ENCODE measurements around the gene RALGDS. TPM values are rescaled to one million over a fixed set of nuclear protein-coding genes. Genes with fewer than 3 reads are reported as not detected.
"Not testable (repeated sequence)": the region's sequence is repeated elsewhere in the genome, so short reads cannot be mapped to it uniquely, and the experiment has no call there.

Gene RALGDS
- total RNA-seq, 2 experiments from 2014 or later = 85.7 to 102 TPM

DNA sequence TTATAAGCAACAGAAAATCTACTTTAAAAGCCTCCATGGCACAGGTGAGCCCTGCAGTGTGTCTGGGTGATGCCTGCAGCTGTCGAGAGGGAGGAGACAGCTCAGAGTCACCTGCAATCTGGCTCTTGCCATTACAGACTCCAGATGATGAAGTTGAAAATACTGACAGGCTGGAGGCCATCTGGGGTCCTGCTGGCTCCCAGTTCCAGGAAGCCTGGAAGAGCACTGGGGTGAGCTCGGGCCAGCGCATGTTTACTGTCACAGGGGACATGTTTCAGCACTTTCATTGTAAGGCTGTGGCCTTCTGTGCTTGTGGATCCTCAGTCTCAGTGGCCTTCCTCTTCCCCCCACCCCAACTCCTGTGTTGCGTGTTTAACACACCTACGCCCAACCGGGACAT is 30.9 kb downstream of the RALGDS start:
- Mint-ChIP-seq H3K9me3 (ENCODE audit: insufficient read depth) (peaks cover 3% of the 10 kb centered on the region), H3K27me3 (ENCODE audit: low read depth) (no peaks in the 10 kb centered on the region), H3K4me3 (no peak overlapping the region), H3K27ac (no peak overlapping the region), H3K4me1 (ENCODE audit: low read depth) (peaks cover 2% of the 10 kb centered on the region), H3K36me3 (ENCODE audit: low read depth) (peaks cover 3% of the 10 kb centered on the region)
- ChIA-PET CTCF (interaction anchor here (1.5 kb wide), 1 partner anchor 54 kb away, joined by 4 read pairs; no protein-coding TSS in a partner anchor), POLR2A (no interaction called here)
- DNase-seq = no peak
- no peak for ATAC-seq

DNA sequence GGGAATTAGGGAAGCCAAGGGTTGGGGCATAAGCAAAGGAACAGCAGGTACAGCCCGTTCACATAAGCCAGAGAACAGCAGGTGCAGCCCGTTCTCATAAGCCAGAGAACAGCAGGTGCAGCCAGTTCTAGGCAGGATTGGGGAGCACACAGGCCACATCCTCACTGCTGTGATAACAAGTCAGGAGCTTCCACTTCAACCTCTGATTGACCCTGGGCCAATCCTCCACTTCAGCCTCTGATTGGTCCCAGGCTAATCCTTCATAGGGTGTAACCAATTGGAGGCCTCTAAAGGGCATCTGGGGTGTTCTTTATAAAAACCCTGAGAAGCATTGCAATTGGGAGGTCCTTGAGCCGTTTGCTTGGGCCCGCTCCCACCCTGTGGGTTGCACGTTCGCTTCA is 31.8 kb downstream of the RALGDS start:
- no peak for DNase-seq
- CTCF ChIA-PET = interaction anchor here (1.5 kb wide), 1 partner anchor 55 kb away, joined by 4 read pairs; no protein-coding TSS in a partner anchor

DNA sequence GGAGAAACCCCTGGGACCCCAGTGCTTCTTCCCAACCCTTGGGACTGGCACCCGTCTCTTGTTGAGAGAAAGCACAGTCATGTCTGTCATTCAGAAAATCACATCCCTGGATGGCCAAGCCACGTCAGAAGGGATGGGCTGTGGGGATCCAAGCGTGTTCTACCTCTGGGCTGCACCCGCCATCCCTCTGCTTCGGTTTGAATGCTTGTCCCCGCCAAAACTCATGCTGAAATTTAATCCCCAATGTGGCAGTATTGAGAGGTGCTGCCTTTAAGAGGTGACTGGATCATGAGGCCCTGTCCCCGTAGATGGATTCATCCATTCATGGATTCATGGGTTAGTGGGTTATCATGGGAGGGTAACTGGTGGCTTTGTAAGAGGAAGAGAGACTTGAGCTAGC is 32.3 kb downstream of the RALGDS start:
- Mint-ChIP-seq H3K4me3 (no peak overlapping the region), H3K27ac (no peak overlapping the region), H3K27me3 (ENCODE audit: low read depth) (no peaks in the 10 kb centered on the region), H3K4me1 (ENCODE audit: low read depth) (peaks cover 2% of the 10 kb centered on the region), H3K36me3 (ENCODE audit: low read depth) (no peaks in the 10 kb centered on the region), H3K9me3 (ENCODE audit: insufficient read depth) (no peaks in the 10 kb centered on the region)
- ATAC-seq = no peak
- ChIA-PET CTCF (no interaction called here), POLR2A (no interaction called here)
- DNase-seq = no peak

More for the DNA sequence above, 31.8 kb downstream of the RALGDS start:
- Mint-ChIP-seq H3K4me3 (no peak overlapping the region), H3K36me3 (ENCODE audit: low read depth) (no peaks in the 10 kb centered on the region), H3K4me1 (ENCODE audit: low read depth) (peaks cover 2% of the 10 kb centered on the region), H3K27me3 (ENCODE audit: low read depth) (no peaks in the 10 kb centered on the region), H3K27ac (no peak overlapping the region), H3K9me3 (ENCODE audit: insufficient read depth) (no peaks in the 10 kb centered on the region)
- POLR2A ChIA-PET = no interaction called here
- peak; percentile 55 for ATAC-seq

DNA sequence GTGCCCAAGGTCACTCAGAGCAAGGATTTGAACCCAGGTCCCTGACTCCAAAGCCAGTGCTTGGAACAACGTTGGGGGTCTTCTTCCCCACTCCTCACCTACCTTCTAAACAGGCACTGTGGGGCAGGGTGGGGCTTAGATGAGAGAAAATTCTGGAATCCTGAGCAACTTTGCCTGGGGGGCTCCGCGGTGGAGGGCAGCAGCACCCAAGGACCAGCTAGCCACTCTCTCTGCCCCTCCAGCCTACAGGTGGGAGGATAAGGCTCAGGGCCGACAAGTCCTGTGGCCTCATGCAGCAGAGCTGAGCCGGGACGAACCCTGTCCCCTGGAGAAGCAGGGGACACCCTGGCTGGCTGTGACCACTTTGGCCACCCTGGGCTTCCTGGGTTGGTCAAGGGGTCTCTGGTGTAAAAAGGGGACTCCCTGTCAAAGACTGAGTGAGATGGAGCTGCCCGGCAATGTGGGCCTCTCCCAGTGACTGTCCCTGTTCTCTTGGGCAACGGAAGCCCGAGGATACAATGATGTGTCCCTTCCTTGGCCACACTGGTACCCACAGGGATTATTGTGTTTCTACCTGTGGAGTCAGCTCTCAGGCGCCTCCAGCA is 32.8 kb downstream of the RALGDS start:
- CTCF ChIA-PET = no interaction called here

DNA sequence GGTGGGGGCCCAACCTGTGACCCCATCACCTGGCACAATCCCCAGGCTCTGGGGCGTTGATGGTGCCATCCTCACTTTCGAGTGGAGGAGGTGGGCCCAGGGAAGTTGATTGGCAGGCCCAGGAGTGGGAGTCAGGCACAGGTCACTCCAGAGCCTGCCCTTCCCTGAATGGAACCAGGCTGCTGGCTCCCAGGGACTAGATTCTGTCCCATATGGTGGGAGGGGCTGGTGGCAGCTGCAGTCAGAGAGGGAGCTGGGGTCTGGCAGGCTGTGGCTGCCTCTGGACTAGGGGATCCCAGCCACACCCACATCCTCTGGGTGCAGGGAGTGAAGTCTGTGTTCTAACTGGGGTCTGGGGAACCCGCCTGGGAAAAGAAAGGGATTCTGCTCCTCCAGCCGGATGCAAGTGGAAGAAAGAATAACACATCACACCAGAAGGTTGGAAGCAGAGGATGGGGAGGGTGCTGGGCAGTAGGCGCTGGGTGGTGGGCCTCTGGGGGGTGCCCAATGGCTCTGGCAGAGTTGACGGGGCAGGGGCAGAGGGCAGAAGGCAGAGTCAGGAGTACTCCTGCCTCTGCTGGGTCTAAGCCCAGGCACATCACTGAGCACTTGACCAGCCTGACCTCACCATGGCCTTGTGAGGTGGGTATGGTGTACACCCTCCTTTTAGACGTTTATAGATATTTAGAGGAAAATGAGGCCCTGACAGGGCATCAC is 33.5 kb downstream of the RALGDS start:
- H3K27me3 Mint-ChIP-seq (ENCODE audit: low read depth) = no peaks in the 10 kb centered on the region
- no peak for ATAC-seq
- H3K9me3 Mint-ChIP-seq (ENCODE audit: insufficient read depth) = no peaks in the 10 kb centered on the region
- no peak overlapping the region for H3K27ac Mint-ChIP-seq
- CTCF ChIA-PET = no interaction called here
- no peak for DNase-seq
- peaks cover 2% of the 10 kb centered on the region for H3K4me1 Mint-ChIP-seq (ENCODE audit: low read depth)
- POLR2A ChIA-PET = no interaction called here
- H3K4me3 Mint-ChIP-seq = no peak overlapping the region
- H3K36me3 Mint-ChIP-seq (ENCODE audit: low read depth) = no peaks in the 10 kb centered on the region

More for the DNA sequence above, 32.8 kb downstream of the RALGDS start:
- no peak for ATAC-seq
- POLR2A ChIA-PET = no interaction called here
- Mint-ChIP-seq H3K27me3 (ENCODE audit: low read depth) (no peaks in the 10 kb centered on the region), H3K9me3 (ENCODE audit: insufficient read depth) (no peaks in the 10 kb centered on the region), H3K4me3 (no peak overlapping the region), H3K36me3 (ENCODE audit: low read depth) (no peaks in the 10 kb centered on the region), H3K4me1 (ENCODE audit: low read depth) (peaks cover 2% of the 10 kb centered on the region), H3K27ac (no peak overlapping the region)
- no peak for DNase-seq

DNA sequence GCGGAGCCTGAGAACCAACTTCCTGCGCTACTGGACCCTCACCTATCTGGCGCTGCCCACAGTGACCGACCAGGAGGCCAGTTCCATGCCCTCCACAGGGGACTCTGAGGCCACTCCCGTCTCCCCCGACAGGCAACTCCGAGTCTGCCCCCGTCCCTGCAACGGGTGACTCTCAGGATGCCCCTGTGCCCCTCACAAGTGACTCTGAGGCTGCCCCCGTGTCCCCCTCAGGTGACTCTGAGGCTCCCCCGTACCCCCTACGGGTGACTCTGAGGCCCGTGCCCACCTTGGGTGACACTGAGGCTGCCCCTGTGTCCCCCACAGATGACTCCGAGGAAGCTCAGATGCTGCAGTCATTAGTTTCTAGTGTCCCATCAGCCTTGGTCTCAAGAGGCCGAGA is 34.1 kb downstream of the RALGDS start:
- ATAC-seq = no peak
- ChIA-PET POLR2A (no interaction called here), CTCF (no interaction called here)
- Mint-ChIP-seq H3K9me3 (ENCODE audit: insufficient read depth) (no peaks in the 10 kb centered on the region), H3K4me3 (no peak overlapping the region), H3K27me3 (ENCODE audit: low read depth) (no peaks in the 10 kb centered on the region), H3K27ac (no peak overlapping the region), H3K36me3 (ENCODE audit: low read depth) (no peaks in the 10 kb centered on the region), H3K4me1 (ENCODE audit: low read depth) (peaks cover 2% of the 10 kb centered on the region)
- no peak for DNase-seq

DNA sequence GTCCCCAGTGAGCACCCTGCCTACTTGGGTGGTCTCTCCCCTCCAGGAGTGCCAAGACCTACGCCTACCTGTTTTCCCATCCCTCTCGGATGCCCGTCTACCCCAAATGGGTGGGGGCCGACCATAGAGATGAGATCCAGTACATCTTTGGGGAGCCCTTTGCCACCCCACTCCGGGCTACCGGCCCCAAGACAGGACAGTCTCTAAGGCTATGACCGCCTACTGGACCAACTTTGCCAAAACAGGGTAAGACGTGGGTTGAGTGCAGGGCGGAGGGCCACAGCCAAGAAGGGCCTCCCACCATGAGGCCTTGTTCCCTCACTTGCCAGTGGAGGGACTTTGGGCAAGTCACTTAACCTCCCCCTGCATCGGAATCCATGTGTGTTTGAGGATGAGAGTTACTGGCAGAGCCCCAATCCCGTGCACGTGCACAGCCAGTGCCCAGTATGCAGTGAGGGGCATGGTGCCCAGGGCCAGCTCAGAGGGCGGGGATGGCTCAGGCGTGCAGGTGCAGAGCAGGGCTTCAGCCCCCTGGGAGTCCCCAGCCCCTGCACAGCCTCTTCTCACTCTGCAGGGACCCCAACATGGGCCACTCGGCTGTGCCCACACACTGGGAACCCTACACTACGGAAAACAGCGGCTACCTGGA is 34.7 kb downstream of the RALGDS start:
- H3K27ac Mint-ChIP-seq; H3K4me1 Mint-ChIP-seq (ENCODE audit: low read depth); H3K4me3 Mint-ChIP-seq; CTCF ChIA-PET; H3K27me3 Mint-ChIP-seq (ENCODE audit: low read depth); ATAC-seq; H3K9me3 Mint-ChIP-seq (ENCODE audit: insufficient read depth); POLR2A ChIA-PET; DNase-seq; H3K36me3 Mint-ChIP-seq (ENCODE audit: low read depth): not testable (repeated sequence)

DNA sequence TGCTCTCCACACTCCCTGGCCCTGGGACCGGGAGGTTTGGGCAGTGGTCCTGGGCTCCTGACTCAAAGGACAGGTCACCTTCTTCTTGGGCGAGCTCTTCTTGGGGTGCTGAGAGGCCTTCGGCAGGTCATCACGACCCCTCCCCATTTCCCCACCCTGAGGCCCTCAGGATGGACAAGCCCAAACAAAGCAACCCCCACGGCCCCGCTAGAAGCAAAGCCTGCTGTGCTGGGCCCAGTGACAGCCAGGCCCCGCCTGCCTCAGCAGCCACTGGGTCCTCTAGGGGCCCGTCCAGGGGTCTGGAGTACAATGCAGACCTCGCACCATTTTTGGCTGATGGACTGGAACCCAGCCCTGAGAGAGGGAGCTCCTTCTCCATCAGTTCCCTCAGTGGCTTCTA is 37.4 kb downstream of the RALGDS start:
- H3K4me1 Mint-ChIP-seq (ENCODE audit: low read depth); H3K36me3 Mint-ChIP-seq (ENCODE audit: low read depth); H3K27ac Mint-ChIP-seq; ATAC-seq; H3K4me3 Mint-ChIP-seq; POLR2A ChIA-PET; DNase-seq; CTCF ChIA-PET; H3K9me3 Mint-ChIP-seq (ENCODE audit: insufficient read depth): not testable (repeated sequence)
- peaks cover 14% of the 10 kb centered on the region for H3K27me3 Mint-ChIP-seq (ENCODE audit: low read depth)

DNA sequence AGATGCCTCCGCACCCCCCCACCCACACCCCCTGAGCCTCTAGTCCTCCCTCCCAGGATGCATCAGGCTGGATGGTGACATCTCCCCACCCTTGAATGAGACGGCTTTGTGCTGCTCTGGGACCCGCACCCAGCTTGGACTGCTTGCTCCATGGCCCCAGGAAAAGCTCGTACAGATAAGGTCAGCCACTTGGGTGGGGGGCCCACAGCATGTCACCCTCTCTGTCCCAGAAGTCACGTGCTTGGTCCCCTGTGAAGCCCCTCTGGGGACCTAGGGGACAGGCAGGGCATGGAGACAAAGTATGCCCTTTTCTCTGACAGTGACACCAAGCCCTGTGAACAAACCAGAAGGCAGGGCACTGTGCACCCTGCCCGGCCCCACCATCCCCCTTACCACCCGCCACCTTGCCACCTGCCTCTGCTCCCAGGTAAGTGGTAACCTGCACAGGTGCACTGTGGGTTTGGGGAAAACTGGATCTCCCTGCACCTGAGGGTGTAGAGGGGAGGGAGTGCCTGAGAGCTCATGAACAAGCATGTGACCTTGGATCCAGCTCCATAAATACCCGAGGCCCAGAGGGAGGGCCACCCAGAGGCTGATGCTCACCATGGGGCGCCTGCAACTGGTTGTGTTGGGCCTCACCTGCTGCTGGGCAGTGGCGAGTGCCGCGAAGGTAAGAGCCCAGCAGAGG is 38.9 kb downstream of the RALGDS start:
- DNase-seq; H3K4me1 Mint-ChIP-seq (ENCODE audit: low read depth); POLR2A ChIA-PET; H3K27ac Mint-ChIP-seq; CTCF ChIA-PET; H3K36me3 Mint-ChIP-seq (ENCODE audit: low read depth); H3K4me3 Mint-ChIP-seq; ATAC-seq; H3K9me3 Mint-ChIP-seq (ENCODE audit: insufficient read depth): not testable (repeated sequence)
- H3K27me3 Mint-ChIP-seq (ENCODE audit: low read depth) = peaks cover 14% of the 10 kb centered on the region

DNA sequence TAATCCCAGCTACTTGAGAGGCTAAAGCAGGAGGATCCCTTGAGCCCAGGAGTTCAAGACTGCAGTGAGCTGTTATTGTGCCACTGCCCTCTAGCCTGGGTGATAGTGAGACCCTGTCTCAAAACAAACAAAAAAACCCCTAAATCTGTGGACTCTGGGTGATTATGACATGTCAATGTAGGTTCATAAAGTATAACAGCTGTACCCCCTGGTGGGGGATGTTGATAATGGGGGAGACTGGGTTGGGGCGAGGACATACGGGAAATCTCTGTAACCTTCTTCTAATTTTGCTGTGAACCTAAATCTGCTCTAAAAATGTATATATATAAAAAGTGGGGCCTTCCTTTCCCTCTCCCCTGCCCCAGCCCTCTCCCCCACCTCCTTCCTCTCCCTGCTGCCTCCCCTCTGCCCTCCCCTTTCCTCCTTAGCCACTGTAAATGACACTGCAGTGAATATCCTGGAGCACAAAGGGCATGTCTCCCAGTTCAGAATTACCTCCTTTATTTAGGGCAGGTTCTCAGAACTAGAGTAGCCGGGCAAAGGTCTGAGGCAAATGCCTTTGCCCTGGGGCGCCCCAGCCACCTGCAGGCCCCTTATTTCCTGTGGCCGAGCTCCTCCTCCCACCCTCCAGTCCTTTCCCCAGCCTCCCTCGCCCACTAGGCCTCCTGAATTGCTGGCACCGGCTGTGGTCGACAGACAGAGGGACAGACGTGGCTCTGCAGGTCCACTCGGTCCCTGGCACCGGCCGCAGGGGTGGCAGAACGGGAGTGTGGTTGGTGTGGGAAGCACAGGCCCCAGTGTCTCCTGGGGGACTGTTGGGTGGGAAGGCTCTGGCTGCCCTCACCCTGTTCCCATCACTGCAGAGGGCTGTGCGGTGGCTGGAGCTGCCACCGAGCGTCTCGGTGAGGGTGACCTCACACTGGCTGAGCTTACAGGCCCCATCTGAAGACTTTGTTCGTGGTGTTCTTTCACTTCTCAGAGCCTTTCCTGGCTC is 40.0 kb downstream of the RALGDS start:
- POLR2A ChIA-PET; H3K9me3 Mint-ChIP-seq (ENCODE audit: insufficient read depth); H3K4me1 Mint-ChIP-seq (ENCODE audit: low read depth); ATAC-seq; DNase-seq; H3K36me3 Mint-ChIP-seq (ENCODE audit: low read depth); H3K27ac Mint-ChIP-seq; H3K4me3 Mint-ChIP-seq: not testable (repeated sequence)
- CTCF ChIA-PET = interaction anchor here (0.6 to 1.6 kb wide), 5 partner anchors 17 to 63 kb away, joined by 3 to 5 read pairs (median 3); no protein-coding TSS in a partner anchor
- H3K27me3 Mint-ChIP-seq (ENCODE audit: low read depth) = peaks cover 14% of the 10 kb centered on the region

DNA sequence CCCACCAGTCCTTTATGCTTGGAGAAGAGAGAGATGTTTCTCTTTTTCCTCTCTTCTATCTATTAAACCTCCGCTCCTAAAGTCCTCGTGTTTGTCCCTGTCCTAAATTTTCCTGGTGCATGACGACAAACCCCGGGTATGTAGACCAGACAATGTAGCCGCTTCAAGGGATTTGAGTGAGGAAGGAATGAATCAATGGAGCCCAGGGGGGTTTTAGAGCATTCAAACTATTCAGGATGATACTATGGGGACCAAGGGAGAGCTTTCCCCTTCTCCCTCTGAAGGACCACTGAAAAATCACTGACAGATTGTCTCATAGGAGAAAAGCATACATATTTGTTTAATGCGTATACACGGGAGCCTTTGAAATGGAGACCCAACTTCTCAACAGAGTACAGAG is 40.9 kb downstream of the RALGDS start:
- CTCF ChIA-PET = interaction anchor here (0.6 to 1.6 kb wide), 6 partner anchors 16 to 64 kb away, joined by 3 to 5 read pairs (median 3); no protein-coding TSS in a partner anchor
- H3K27ac Mint-ChIP-seq = no peak overlapping the region
- no peak for ATAC-seq
- H3K36me3 Mint-ChIP-seq (ENCODE audit: low read depth) = no peaks in the 10 kb centered on the region
- peaks cover 18% of the 10 kb centered on the region for H3K27me3 Mint-ChIP-seq (ENCODE audit: low read depth)
- no peaks in the 10 kb centered on the region for H3K9me3 Mint-ChIP-seq (ENCODE audit: insufficient read depth)
- H3K4me3 Mint-ChIP-seq = no peak overlapping the region
- H3K4me1 Mint-ChIP-seq (ENCODE audit: low read depth) = no peaks in the 10 kb centered on the region
- POLR2A ChIA-PET = no interaction called here
- no peak for DNase-seq
